Activated CD4-positive, alpha-beta T cell treated with anti-CD3 and anti-CD28 coated beads for 4 hours (primary cell): ENCODE results near the gene GAGE12J.
"Not testable (repeated sequence)": the region's sequence is repeated elsewhere in the genome, so short reads cannot be mapped to it uniquely, and the experiment has no call there.

Source experiments
- DNase-seq, 2 donors: peaks; one replicate each; pipeline ENCODE4 v3.0.0-alpha.2; 2020

The GAGE12J gene

DNA sequence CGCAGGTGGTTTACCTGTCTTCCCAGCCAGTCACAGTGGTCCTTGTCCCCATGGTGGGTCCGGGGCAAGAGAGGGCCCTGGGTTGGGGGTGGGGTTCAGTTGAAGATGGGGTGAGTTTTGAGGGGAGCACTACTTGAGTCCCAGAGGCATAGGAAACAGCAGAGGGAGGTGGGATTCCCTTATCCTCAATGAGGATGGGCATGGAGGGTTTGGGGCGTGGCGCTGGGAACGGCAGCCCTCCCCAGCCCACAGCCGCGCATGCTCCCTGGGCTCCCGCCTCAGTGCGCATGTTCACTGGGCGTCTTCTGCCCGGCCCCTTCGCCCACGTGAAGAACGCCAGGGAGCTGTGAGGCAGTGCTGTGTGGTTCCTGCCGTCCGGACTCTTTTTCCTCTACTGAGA, at the start of gene GAGE12J:
GAGE12J (plus strand) TSS at position 301 of the 400 bp plus-strand sequence. CDS start 1,157 bp downstream, outside the sequence.
- not testable (repeated sequence) for DNase-seq

DNA sequence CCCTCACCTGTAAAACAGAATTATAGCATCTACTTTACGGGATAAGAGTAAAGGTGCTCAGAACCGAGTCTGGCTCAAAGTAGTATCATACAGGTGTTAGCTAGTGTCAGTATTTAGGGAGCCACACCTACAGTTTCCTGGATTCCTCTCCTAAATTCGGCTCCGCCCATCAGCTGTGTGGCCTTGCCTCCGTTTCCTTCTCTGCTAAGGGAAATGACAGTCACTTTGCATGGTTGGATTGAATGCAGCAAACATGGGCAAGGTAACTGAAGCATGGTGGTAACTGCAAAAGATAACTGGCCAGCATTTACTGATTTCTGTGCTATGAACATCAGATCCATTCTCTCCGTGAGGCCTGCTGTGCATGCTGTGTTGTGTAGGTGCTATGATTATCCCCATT, 49.4 kb upstream of the GAGE12J start:
- no peak for DNase-seq

- peak; percentile 22 to 30 for DNase-seq
Observed at GRCh38 chrX:49273181-49273727, 48.6 kb upstream of the GAGE12J start.

GRCh38 chrX:49276207-49276606, 45.6 kb upstream of the GAGE12J start:
- DNase-seq = no peak

GRCh38 chrX:49276671-49277534, 44.9 kb upstream of the GAGE12J start:
- DNase-seq = peak in 1 of 2 donors; percentile 12

- no peak for DNase-seq
Observed at GRCh38 chrX:49277535-49277830, 44.4 kb upstream of the GAGE12J start.

DNA sequence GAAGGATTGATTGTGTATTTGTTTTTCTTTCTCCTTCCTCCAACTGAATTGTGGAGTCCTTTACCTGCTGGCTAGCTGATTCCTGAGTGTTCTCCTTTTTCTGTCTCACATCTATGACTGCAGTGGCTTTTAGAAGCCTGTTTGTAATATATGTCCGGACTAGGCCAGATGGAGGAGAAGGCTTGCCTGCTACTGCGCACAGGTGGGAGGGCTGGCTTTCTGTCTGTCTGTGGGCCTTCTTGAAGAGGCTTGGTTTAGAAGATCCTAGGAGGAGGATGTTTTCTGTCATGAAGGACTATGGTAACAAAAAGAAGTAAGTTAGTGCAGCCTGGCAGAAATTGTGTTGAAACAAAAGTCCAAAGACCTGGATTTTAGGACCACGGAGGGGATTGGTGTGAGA, 43.8 kb upstream of the GAGE12J start:
- no peak for DNase-seq

- DNase-seq = no peak
Observed at GRCh38 chrX:49282647-49283011, 39.2 kb upstream of the GAGE12J start.

GRCh38 chrX:49284212-49284611, 37.6 kb upstream of the GAGE12J start:
- no peak for DNase-seq

DNA sequence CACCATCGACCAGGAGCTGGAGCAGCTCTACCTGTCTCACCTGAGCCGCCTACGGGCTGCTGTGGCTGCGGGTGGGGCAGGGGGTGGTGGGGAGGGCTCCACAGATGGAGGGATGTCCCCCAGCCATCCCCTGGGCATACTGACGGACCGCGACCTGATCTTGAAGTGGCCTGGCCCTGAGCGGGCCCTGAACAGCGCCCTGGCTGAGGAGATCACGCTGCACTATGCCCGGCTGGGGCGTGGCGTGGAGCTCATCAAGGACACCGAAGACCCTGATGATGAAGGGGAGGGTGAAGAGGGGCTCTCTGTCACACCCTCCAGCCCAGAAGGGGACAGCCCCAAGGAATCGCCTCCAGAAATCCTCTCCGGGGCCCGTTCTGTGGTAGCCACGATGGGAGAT, 35.7 kb upstream of the GAGE12J start:
- no peak for DNase-seq

GRCh38 chrX:49286581-49286980, 35.3 kb upstream of the GAGE12J start:
- DNase-seq = no peak

DNA sequence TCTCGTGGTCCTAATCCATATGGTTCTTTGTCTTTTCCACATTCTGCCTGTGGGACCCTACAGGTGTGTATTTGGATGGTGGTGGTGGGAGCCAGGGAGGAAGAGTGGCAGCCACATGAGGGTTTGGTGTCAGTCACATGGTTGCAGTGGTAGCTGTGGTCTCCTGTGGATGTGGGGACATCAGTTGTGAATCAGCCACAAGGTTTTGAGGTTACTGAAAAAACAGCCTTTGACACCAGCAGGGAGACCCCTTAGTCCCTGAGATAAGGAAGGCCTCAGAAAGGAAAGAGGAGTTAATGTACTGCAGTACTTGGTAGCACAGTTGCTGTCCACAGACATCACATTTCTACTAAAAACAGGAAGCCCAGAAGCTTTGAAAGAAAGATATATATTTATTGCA, 34.2 kb upstream of the GAGE12J start:
- DNase-seq = no peak

- DNase-seq = no peak
Observed at GRCh38 chrX:49290215-49290614, 31.6 kb upstream of the GAGE12J start.

DNA sequence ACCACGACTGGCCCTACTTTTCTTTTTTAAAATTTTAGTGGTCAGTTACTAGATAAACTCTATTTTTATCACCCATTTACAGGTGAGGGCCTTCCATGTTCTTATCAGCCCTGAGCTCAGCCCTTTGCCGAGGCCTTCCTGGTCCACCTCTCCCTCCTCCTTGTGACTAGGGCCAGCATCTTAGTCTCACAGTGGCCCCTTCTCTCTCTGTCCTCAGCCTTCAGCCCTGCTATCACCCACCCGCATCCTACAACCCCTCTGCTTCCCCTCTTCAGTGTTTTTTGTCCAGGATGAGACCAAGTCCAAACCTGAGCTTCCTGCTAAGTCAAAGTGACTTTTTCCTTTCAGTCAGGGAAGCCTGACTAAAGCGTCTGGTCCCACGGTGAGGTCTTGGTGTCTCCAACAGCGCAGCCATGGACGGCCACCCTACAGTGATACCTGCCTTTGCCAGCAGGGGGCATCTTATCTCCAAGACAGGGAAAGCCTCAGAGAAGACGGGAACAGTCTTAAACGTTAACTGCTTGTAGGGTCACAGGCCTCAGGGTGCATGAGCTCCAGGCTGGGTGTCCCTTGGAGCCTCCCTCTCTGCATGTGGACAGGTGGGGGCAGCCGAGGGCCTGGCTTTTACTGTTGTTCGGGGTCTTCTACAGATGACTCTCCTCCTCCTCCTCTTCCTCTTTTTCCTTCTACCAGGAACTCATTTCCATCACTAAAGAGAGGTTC, 30.1 kb upstream of the GAGE12J start:
- peak; percentile 50 to 69 for DNase-seq

DNA sequence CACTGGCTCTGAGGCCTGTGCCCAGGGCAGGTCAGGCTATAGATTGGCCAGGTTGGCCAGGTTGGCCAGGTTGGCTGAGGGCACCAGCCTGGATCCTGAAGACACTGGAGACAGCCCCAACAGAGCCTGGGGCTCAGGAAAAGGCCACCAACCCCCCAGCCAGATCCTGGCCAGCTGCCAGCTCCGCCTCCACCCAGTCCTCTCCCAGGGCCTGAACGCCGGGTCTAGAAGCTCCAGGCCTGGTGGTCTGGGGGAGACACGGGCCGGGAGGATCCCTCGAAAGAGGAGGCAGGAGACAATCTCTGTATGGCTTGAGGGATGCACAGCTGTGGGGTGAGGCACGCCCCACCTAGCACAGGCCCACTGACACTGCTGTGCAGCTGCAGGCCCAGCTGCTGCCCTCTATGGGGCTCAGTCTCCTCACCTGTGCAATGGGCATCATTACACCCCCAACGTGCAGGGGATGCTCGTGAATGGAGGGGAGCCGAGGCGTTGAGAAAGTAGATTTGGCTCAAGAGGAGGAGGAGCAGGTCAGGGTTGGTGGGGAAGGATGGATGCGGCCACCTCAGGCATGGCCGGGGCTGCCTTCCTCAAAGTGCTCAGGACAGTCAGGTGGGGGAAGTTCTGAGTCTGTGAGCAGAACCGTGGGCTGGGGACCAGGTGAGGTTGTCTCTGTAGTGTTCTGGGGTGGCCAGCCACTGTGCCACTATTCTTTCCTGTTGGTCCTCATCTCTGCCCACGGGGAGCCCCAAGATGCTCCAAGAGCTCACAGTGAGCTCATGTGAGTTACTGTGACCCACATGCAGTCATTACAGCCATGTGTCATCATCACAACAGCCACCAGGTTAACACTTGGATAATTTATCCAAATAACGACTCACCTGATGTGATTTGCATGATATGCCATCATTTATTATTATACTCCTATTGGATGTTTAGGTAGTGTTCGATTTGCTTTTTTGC, 29.2 kb upstream of the GAGE12J start:
- no peak for DNase-seq

DNA sequence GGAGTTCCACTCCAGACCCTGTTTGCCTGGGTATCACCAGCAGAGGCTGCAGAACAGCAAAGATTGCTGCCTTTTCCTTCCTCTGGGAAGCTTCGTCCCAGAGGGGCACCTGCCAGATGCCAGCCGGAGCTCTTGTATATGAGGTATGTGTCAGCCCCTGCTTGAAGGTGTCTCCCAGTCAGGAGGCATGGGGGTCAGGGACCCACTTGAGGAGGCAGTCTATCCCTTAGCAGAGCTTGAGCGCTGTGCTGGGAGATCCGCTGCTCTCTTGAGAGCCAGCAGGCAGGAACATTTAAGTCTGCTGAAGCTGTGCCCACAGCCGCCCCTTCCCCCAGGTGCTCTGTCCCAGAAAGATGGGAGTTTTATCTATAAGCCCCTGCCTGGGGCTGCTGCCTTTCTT, 22.5 kb upstream of the GAGE12J start:
- DNase-seq = not testable (repeated sequence)

- no peak for DNase-seq
Observed at GRCh38 chrX:49300703-49301102, 21.1 kb upstream of the GAGE12J start.

- no peak for DNase-seq
Observed at GRCh38 chrX:49303346-49303745, 18.5 kb upstream of the GAGE12J start, which contains the start of gene GAGE10. GAGE10 (plus strand) TSS chrX:49303646; CDS start chrX:49304860, 1,214 bp downstream.

- DNase-seq = not testable (repeated sequence)
Observed at GRCh38 chrX:49307775-49308174, 14.1 kb upstream of the GAGE12J start.

- peak; percentile 12 to 32 for DNase-seq
Observed at GRCh38 chrX:49308604-49309269, 13.1 kb upstream of the GAGE12J start.

DNA sequence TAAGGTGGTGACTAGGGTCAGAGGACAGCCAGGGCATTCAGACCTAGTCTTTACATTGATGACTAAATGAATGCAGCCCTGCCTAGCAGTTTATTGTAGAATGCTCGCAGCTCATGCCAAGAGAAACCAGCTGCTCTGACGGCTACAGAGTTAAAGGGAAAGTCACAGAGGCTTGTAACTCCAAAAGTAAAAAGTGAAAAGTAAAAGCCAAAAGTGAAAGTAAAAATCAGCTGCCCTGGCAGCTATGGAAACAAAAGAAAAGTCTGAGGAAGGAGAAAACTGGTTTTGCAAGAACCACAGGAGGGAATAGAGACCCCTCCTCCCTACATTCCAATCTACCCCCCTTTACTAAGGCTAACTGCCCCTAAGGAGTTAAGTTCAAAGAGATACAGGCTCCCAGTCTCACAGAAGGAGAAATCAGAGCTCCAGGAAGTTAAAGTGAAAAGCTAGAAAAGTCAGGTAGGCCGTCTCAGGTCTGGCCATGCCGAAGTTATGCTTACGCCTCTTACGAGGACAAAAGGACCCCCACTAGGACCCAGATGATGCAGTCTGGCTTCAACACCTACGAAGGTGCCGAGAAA, 12.3 kb upstream of the GAGE12J start:
- peak in 1 of 2 donors; percentile 3 for DNase-seq

DNA sequence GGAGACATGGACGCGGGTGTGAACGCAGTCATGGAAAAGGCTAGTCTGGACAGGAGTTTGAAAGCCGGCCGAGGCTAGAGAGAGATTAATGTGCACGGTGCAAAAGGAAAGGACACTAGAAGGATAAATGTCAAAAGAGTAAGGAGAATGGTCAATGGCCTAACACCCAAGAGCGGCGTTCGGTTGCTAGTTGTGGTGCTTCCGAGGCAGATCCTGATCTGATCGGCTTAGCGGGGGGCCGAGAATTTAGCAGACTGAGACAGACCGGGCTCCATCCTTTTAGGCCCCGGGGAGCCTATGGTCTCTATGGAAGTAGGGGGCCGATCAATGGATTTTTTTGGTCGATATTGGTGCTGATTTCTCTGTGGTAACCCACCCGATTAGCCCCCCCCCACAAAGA, 11.5 kb upstream of the GAGE12J start:
- no peak for DNase-seq
